22Rv1 (cell line): ENCODE results near the gene TFF3.

ENCODE experiments used
- CTCF ChIP-seq: fragments of 450-650 bp; IDR thresholded peaks from 2 replicates; pipeline ENCODE4 v1.5.1; 2017; ENCODE audit warnings: mild to moderate bottlenecking
- ZFX ChIP-seq: fragments of 450-650 bp; IDR thresholded peaks from 2 replicates; pipeline ENCODE4 v1.6.1; 2017; ENCODE audit warnings: antibody characterized with exemption, borderline replicate concordance

GRCh38 chr21:42297377-42297776, 17.8 kb downstream of the TFF3 start:
- TF ChIP-seq CTCF, result no peak
- no peak for TF ChIP-seq ZFX
